NCI-H82 treated with DMSO at 0.1 percent for 48 hours (cell line): ENCODE results near the gene NOTCH4.
"Not testable (repeated sequence)": the region's sequence is repeated elsewhere in the genome, so short reads cannot be mapped to it uniquely, and the experiment has no call there.

ENCODE experiments used
- DNase-seq: peaks from one replicate; lab custom pipeline; 2025; ENCODE audit not compliant: unreplicated experiment; lab: John Stamatoyannopoulos, UW

Gene NOTCH4

GRCh38 chr6:32223258-32224235, at the start of gene NOTCH4:
Gene NOTCH4 (minus strand): TSS chr6:32224067. CDS start chr6:32223928, 139 bp downstream.
- DNase-seq: no peak

GRCh38 chr6:32271429-32271828, 47.6 kb upstream of the NOTCH4 start:
- DNase-seq: no peak

- DNase-seq: not testable (repeated sequence)
These were observed 44.6 kb upstream of the NOTCH4 start for GRCh38 chr6:32268459-32268858.

- DNase-seq: no peak
These were observed 43.2 kb upstream of the NOTCH4 start for GRCh38 chr6:32267035-32267434.

GRCh38 chr6:32257262-32257661, 33.4 kb upstream of the NOTCH4 start:
- DNase-seq: not testable (repeated sequence)

- DNase-seq: no peak
These were observed 31.6 kb upstream of the NOTCH4 start for GRCh38 chr6:32255199-32256153.

GRCh38 chr6:32254761-32255198, 30.9 kb upstream of the NOTCH4 start:
- no peak for DNase-seq

- no peak for DNase-seq
These were observed 28.6 kb upstream of the NOTCH4 start for GRCh38 chr6:32252331-32253009.

GRCh38 chr6:32249262-32249661, 25.4 kb upstream of the NOTCH4 start:
- no peak for DNase-seq

GRCh38 chr6:32247401-32247800, 23.5 kb upstream of the NOTCH4 start:
- DNase-seq: no peak

GRCh38 chr6:32244946-32245398, 21.1 kb upstream of the NOTCH4 start:
- peak; percentile 53 for DNase-seq

GRCh38 chr6:32244270-32244669, 20.4 kb upstream of the NOTCH4 start:
- DNase-seq: peak; percentile 14

GRCh38 chr6:32242318-32242813, 18.5 kb upstream of the NOTCH4 start:
- DNase-seq: not testable (repeated sequence)

GRCh38 chr6:32240686-32241085, 16.8 kb upstream of the NOTCH4 start:
- DNase-seq: no peak

GRCh38 chr6:32239462-32239861, 15.6 kb upstream of the NOTCH4 start:
- no peak for DNase-seq

- no peak for DNase-seq
These were observed 11.1 kb upstream of the NOTCH4 start for GRCh38 chr6:32234934-32235333.

- DNase-seq: no peak
These were observed 2.6 kb upstream of the NOTCH4 start for GRCh38 chr6:32226434-32226833.

GRCh38 chr6:32224696-32225095, 829 bp upstream of the NOTCH4 start:
- DNase-seq: no peak

GRCh38 chr6:32222333-32223230, 1.3 kb downstream of the NOTCH4 start:
- DNase-seq: no peak

GRCh38 chr6:32220021-32220420, 3.8 kb downstream of the NOTCH4 start:
- no peak for DNase-seq
